HepG2 (cell line): Measurements from ENCODE around the gene AP4M1. TPM values are rescaled to one million over a fixed set of nuclear protein-coding genes. Genes with fewer than 3 reads are reported as not detected.
A peak's percentile ranks its signal among the peaks of the same experiment; 100 is the strongest.

Experiments
- CHD4 ChIP-seq: fragments of 200-600 bp; sonication (generic); IDR thresholded peaks from 2 replicates; pipeline ENCODE4 v1.7.0; 2017; ENCODE audit warnings: mild to moderate bottlenecking, low read length, borderline replicate concordance
- DRAP1 ChIP-seq: IDR thresholded peaks from 2 replicates; pipeline ENCODE4 v1.6.1; 2016; ENCODE audit warnings: missing genetic modification reagents, missing compliant biosample characterization
- GABPA ChIP-seq, 2 experiments: IDR thresholded peaks; 2 replicates each; pipeline ENCODE4 v1.6.1; 2011 to 2016; ENCODE audit warnings: low read depth in 2 of 2, low read length in 1 of 2, missing biosample characterization in 1 of 2, missing genetic modification characterization in 1 of 2
- HMG20B ChIP-seq: conservative IDR thresholded peaks from 2 replicates; pipeline ENCODE4 v1.6.1; 2016; ENCODE audit warnings: missing genetic modification reagents, missing compliant biosample characterization
- HOXA9 ChIP-seq: sonication (generic); formaldehyde crosslinking; IDR thresholded peaks from 2 replicates; pipeline ENCODE4 v1.8.1; 2022; ENCODE audit warnings: missing genetic modification reagents, mild to moderate bottlenecking, moderate library complexity, borderline replicate concordance
- IRF2 ChIP-seq: IDR thresholded peaks from 2 replicates; pipeline ENCODE4 v1.6.1; 2018; ENCODE audit warnings: missing genetic modification reagents, missing compliant biosample characterization
- MTA3 ChIP-seq: sonication (generic); formaldehyde crosslinking; IDR thresholded peaks from 2 replicates; pipeline ENCODE4 v1.4.0; 2020; ENCODE audit warnings: missing genetic modification reagents
- NCOR1 ChIP-seq: fragments of 200-600 bp; sonication (generic); IDR thresholded peaks from 2 replicates; pipeline ENCODE4 v1.7.0; 2017; ENCODE audit warnings: antibody characterized with exemption, low read length, borderline replicate concordance
- PHF5A ChIP-seq: IDR thresholded peaks from one replicate; pipeline ENCODE4 v1.6.1; 2018; ENCODE audit warnings: low read depth, missing genetic modification reagents; ENCODE audit not compliant: unreplicated experiment
- SNAI1 ChIP-seq: sonication (generic); formaldehyde crosslinking; IDR thresholded peaks from 2 replicates; pipeline ENCODE4 v1.5.0; 2020; ENCODE audit warnings: mild to moderate bottlenecking, missing genetic modification reagents, borderline replicate concordance
- SNAPC2 ChIP-seq: sonication (generic); formaldehyde crosslinking; IDR thresholded peaks from 2 replicates; pipeline ENCODE4 v1.8.1; 2022; ENCODE audit warnings: mild to moderate bottlenecking, missing genetic modification reagents
- SP4 ChIP-seq: sonication (generic); formaldehyde crosslinking; IDR thresholded peaks from 2 replicates; pipeline ENCODE4 v1.8.1; 2023; ENCODE audit warnings: mild to moderate bottlenecking, missing genetic modification reagents
- TBX2 ChIP-seq: sonication (generic); formaldehyde crosslinking; IDR thresholded peaks from 2 replicates; pipeline ENCODE4 v1.5.0; 2020; ENCODE audit warnings: missing genetic modification reagents, mild to moderate bottlenecking, borderline replicate concordance
- TFDP1 ChIP-seq: IDR thresholded peaks from 2 replicates; pipeline ENCODE4 v1.6.1; 2016; ENCODE audit warnings: missing compliant biosample characterization, missing genetic modification reagents, borderline replicate concordance
- ZFY ChIP-seq: sonication (generic); formaldehyde crosslinking; IDR thresholded peaks from 2 replicates; pipeline ENCODE4 v1.4.0; 2020; ENCODE audit warnings: missing genetic modification reagents
- ZNF329 ChIP-seq: sonication (generic); formaldehyde crosslinking; IDR thresholded peaks from 2 replicates; pipeline ENCODE4 v1.9.0; 2021; ENCODE audit warnings: low read depth, mild to moderate bottlenecking, missing genetic modification reagents
- polyA plus RNA-seq, 8 experiments: library from polyadenylated mRNA; depleted of rRNA in 3 of 8; stranded (reverse) in 7 of 8; unstranded in 1 of 8; fragments of >200 nt; fragmentation: Illumina TruSeq in 4 of 8; extraction: Trizol in 4 of 8; gene quantifications; 2 replicates each; pipeline versions ENCODE4 v1.2.1 to v1.2.3, GENCODE V29; 2011 to 2016; ENCODE audit warnings: low read depth in 4 of 8, missing spikeins in 1 of 8, mixed read lengths in 1 of 8; ENCODE audit not compliant: insufficient read depth in 1 of 8
- total RNA-seq, 5 experiments: library from RNA; depleted of rRNA; stranded (reverse); fragments of >200 nt; fragmentation: Illumina TruSeq; extraction: Trizol; gene quantifications; 2 replicates each; pipeline ENCODE4 v1.2.3, GENCODE V29; 2016; ENCODE audit warnings: low read depth in 1 of 5
- TF ChIP-seq, protein P1 (sequence below): IDR thresholded peaks from 2 replicates; pipeline ENCODE4 v1.6.1; 2016; ENCODE audit warnings: low read depth, borderline replicate concordance
- TF ChIP-seq, protein P2 (sequence below): IDR thresholded peaks from 2 replicates; pipeline ENCODE4 v1.6.1; 2016; ENCODE audit warnings: mild to moderate bottlenecking, missing biosample characterization, missing genetic modification reagents
- TF ChIP-seq, protein P3 (sequence below): sonication (generic); formaldehyde crosslinking; IDR thresholded peaks from 2 replicates; pipeline ENCODE4 v1.5.0; 2020; ENCODE audit warnings: mild to moderate bottlenecking, missing genetic modification reagents, borderline replicate concordance
- TF ChIP-seq, protein P4 (sequence below): sonication (generic); formaldehyde crosslinking; IDR thresholded peaks from 2 replicates; pipeline ENCODE4 v1.4.0; 2020; ENCODE audit warnings: missing genetic modification reagents; ENCODE audit errors: not compliant biosample characterization

AP4M1 gene
- total and polyA plus RNA-seq, 2 of the 13 experiments (the other 11 are each of a cell fraction or from before 2014, with no cell fraction given) = 6.3 to 9.7 TPM

DNA sequence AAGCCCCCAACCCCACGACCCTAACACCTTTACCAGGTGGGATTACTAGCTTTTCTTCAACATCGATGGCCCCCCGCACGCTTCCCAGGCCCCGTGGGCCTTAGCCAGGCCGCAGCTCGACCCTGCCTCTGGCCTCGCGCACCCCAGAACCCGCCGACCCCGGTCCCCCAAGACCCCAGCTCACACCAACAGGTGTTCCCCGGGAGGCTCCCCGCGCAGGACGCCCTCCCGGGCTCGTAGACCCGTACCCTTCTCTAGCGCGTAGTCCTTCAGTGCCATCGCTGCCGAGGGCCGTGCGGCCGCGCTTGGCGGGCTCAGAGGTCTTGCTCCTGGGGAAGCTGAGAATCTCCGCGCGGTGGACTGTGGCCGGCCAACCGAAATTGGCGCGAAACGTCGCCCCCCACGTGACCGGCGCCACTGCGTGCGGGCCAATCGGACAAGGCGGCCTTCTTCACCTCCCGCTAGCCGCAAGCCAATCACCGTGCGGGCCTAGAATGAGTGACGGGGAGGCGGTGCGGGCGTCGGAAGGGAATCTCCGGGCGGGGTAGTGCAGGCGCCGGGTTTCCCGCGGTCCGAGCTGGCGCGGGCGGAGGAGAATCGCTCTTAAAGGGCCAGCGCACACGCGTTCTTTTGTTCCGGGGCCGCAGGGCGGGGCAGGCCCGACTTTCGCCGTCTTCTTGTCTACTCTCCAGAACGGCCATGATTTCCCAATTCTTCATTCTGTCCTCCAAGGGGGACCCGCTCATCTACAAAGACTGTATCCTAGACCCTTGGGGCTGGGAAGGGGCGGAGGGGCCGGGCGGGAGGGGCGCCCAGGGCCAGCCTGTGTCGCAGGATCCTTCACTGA is at the start of gene AP4M1, which contains the start of gene MCM7 (continued):
- TF ChIP-seq SNAPC2 (peak; percentile 86), IRF2 (CRISPR knock-in tag) (no peak), ZFY (CRISPR knock-in tag) (peak; percentile 53; the same call in 1 of the 2 replicates), TBX2 (CRISPR knock-in tag) (no peak; the same call in 1 of the 2 replicates), HMG20B (CRISPR knock-in tag) (no peak), TFDP1 (peak; percentile 98), SP4 (CRISPR knock-in tag) (peak; percentile 77), HOXA9 (CRISPR knock-in tag) (peak; percentile 90), PHF5A (CRISPR knock-in tag) (no peak), ZNF329 (CRISPR knock-in tag) (no peak), GABPA (IDR thresholded peaks at IDR 0.05; ENCODE audit: low read depth, low read length) (peak; percentile 43), GABPA (CRISPR knock-in tag; IDR thresholded peaks at IDR 0.05; ENCODE audit: low read depth) (peak; percentile 76), SNAI1 (CRISPR knock-in tag) (peak; percentile 69; the same call in 1 of the 2 replicates), NCOR1 (no peak), CHD4 (no peak), DRAP1 (no peak), MTA3 (CRISPR knock-in tag) (no peak)
- TF ChIP-seq, protein P1, sequence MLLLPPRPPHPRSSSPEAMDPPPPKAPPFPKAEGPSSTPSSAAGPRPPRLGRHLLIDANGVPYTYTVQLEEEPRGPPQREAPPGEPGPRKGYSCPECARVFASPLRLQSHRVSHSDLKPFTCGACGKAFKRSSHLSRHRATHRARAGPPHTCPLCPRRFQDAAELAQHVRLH (CRISPR knock-in tag) = no peak
- TF ChIP-seq, protein P2, sequence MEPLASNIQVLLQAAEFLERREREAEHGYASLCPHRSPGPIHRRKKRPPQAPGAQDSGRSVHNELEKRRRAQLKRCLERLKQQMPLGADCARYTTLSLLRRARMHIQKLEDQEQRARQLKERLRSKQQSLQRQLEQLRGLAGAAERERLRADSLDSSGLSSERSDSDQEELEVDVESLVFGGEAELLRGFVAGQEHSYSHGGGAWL (CRISPR knock-in tag) = no peak
- TF ChIP-seq, protein P3, sequence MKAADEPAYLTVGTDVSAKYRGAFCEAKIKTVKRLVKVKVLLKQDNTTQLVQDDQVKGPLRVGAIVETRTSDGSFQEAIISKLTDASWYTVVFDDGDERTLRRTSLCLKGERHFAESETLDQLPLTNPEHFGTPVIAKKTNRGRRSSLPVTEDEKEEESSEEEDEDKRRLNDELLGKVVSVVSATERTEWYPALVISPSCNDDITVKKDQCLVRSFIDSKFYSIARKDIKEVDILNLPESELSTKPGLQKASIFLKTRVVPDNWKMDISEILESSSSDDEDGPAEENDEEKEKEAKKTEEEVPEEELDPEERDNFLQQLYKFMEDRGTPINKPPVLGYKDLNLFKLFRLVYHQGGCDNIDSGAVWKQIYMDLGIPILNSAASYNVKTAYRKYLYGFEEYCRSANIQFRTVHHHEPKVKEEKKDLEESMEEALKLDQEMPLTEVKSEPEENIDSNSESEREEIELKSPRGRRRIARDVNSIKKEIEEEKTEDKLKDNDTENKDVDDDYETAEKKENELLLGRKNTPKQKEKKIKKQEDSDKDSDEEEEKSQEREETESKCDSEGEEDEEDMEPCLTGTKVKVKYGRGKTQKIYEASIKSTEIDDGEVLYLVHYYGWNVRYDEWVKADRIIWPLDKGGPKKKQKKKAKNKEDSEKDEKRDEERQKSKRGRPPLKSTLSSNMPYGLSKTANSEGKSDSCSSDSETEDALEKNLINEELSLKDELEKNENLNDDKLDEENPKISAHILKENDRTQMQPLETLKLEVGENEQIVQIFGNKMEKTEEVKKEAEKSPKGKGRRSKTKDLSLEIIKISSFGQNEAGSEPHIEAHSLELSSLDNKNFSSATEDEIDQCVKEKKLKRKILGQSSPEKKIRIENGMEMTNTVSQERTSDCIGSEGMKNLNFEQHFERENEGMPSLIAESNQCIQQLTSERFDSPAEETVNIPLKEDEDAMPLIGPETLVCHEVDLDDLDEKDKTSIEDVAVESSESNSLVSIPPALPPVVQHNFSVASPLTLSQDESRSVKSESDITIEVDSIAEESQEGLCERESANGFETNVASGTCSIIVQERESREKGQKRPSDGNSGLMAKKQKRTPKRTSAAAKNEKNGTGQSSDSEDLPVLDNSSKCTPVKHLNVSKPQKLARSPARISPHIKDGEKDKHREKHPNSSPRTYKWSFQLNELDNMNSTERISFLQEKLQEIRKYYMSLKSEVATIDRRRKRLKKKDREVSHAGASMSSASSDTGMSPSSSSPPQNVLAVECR (CRISPR knock-in tag) = peak; percentile 81
- TF ChIP-seq, protein P4, sequence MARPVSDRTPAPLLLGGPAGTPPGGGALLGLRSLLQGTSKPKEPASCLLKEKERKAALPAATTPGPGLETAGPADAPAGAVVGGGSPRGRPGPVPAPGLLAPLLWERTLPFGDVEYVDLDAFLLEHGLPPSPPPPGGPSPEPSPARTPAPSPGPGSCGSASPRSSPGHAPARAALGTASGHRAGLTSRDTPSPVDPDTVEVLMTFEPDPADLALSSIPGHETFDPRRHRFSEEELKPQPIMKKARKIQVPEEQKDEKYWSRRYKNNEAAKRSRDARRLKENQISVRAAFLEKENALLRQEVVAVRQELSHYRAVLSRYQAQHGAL (CRISPR knock-in tag) = no peak
